KOPT-K1 (cell line): ENCODE results near the gene CHST6.
"Not testable (repeated sequence)": the region's sequence is repeated elsewhere in the genome, so short reads cannot be mapped to it uniquely, and the experiment has no call there.

ENCODE experiments used
- H3K27ac ChIP-seq: fragments of 200-600 bp; sonication (generic); 2 replicates; pipeline ENCODE4 v1.5.1; 2016; ENCODE audit warnings: antibody characterized with exemption, mild to moderate bottlenecking, low read depth, low read length; ENCODE audit not compliant: poor library complexity, severe bottlenecking
- H3K36me3 ChIP-seq: fragments of 200-600 bp; sonication (generic); 2 replicates; pipeline ENCODE4 v1.5.1; 2017; ENCODE audit warnings: antibody characterized with exemption, mild to moderate bottlenecking, low read length, moderate library complexity; ENCODE audit not compliant: insufficient read depth
- H3K9me3 ChIP-seq: fragments of 200-600 bp; sonication (generic); 2 replicates; pipeline ENCODE4 v1.5.1; 2017; ENCODE audit warnings: antibody characterized with exemption, low read length, mild to moderate bottlenecking; ENCODE audit not compliant: insufficient read depth, poor library complexity, severe bottlenecking

Gene CHST6

GRCh38 chr16:75472908-75473877, 22.0 kb downstream of the CHST6 start:
- Histone ChIP-seq H3K9me3 (no peaks in the 10 kb centered on the region), H3K27ac (no peak overlapping the region), H3K36me3 (no peaks in the 10 kb centered on the region)

- Histone ChIP-seq H3K36me3 (no peaks in the 10 kb centered on the region), H3K9me3 (no peaks in the 10 kb centered on the region), H3K27ac (no peak overlapping the region)
Observed at GRCh38 chr16:75471723-75472633, 23.3 kb downstream of the CHST6 start.

GRCh38 chr16:75466760-75467159, 28.5 kb downstream of the CHST6 start:
- Histone ChIP-seq H3K9me3 (no peaks in the 10 kb centered on the region), H3K36me3 (no peaks in the 10 kb centered on the region), H3K27ac (no peak overlapping the region)

- H3K9me3 ChIP-seq, result no peaks in the 10 kb centered on the region
- H3K27ac ChIP-seq, result peak within 1 kb of the TSS; percentile 83
- H3K36me3 ChIP-seq, result peaks cover 10% of the 10 kb centered on the region; the same call in 1 of the 2 replicates
Observed at GRCh38 chr16:75464122-75464918, 30.9 kb downstream of the CHST6 start, which contains the start of gene TMEM170A. Gene TMEM170A (minus strand): TSS chr16:75464689. CDS start chr16:75464600, 89 bp downstream.

GRCh38 chr16:75463389-75464121, 31.7 kb downstream of the CHST6 start:
- H3K36me3 ChIP-seq, H3K9me3 ChIP-seq: not testable (repeated sequence)
- peak overlapping the region; percentile 83 for H3K27ac ChIP-seq

- Histone ChIP-seq H3K9me3 (no peaks in the 10 kb centered on the region), H3K36me3 (peaks cover 10% of the 10 kb centered on the region; the same call in 1 of the 2 replicates), H3K27ac (no peak overlapping the region)
Observed at GRCh38 chr16:75462806-75463205, 32.4 kb downstream of the CHST6 start.

- H3K9me3 ChIP-seq, result no peaks in the 10 kb centered on the region
- H3K27ac ChIP-seq, result no peak overlapping the region
- H3K36me3 ChIP-seq, result peaks cover 10% of the 10 kb centered on the region; the same call in 1 of the 2 replicates
Observed at GRCh38 chr16:75461575-75461974, 33.7 kb downstream of the CHST6 start.

GRCh38 chr16:75460446-75460845, 34.8 kb downstream of the CHST6 start:
- Histone ChIP-seq H3K36me3 (peaks cover 10% of the 10 kb centered on the region; the same call in 1 of the 2 replicates), H3K9me3 (no peaks in the 10 kb centered on the region), H3K27ac (no peak overlapping the region)

GRCh38 chr16:75459691-75460090, 35.5 kb downstream of the CHST6 start:
- no peak overlapping the region for H3K27ac ChIP-seq

GRCh38 chr16:75458439-75458838, 36.8 kb downstream of the CHST6 start:
- Histone ChIP-seq H3K27ac (no peak overlapping the region), H3K36me3 (peaks cover 10% of the 10 kb centered on the region; the same call in 1 of the 2 replicates), H3K9me3 (no peaks in the 10 kb centered on the region)

More at GRCh38 chr16:75459691-75460090, 35.5 kb downstream of the CHST6 start:
- Histone ChIP-seq H3K36me3 (peaks cover 10% of the 10 kb centered on the region; the same call in 1 of the 2 replicates), H3K9me3 (no peaks in the 10 kb centered on the region)

GRCh38 chr16:75458029-75458428, 37.2 kb downstream of the CHST6 start:
- Histone ChIP-seq H3K9me3 (no peaks in the 10 kb centered on the region), H3K27ac (no peak overlapping the region), H3K36me3 (peaks cover 10% of the 10 kb centered on the region; the same call in 1 of the 2 replicates)

GRCh38 chr16:75457485-75458021, 37.7 kb downstream of the CHST6 start:
- Histone ChIP-seq H3K36me3 (peaks cover 10% of the 10 kb centered on the region; the same call in 1 of the 2 replicates), H3K9me3 (no peaks in the 10 kb centered on the region), H3K27ac (no peak overlapping the region)

- Histone ChIP-seq H3K36me3 (peaks cover 10% of the 10 kb centered on the region; the same call in 1 of the 2 replicates), H3K9me3 (no peaks in the 10 kb centered on the region), H3K27ac (no peak overlapping the region)
Observed at GRCh38 chr16:75456971-75457370, 38.3 kb downstream of the CHST6 start.
